ENCODE data around the gene SMU1.

GRCh38 chr9:33042473-33042872, 34.0 kb downstream of the SMU1 start:
- no peak for TF ChIP-seq TAF1 (IDR thresholded peaks at IDR 0.05; ENCODE audit: borderline replicate concordance, insufficient read depth, low read length)
- TF ChIP-seq REST (IDR thresholded peaks at IDR 0.05; ENCODE audit: insufficient read depth in 1 of 2, low read depth in 2 of 2, low read length in 2 of 2) = no peak

Measured in PFSK-1 (cell line).